Duodenal mucosa (tissue), 2 donors: ENCODE results near the gene SALL2.
A peak's percentile ranks its signal among the peaks of the same experiment; 100 is the strongest.

Experiments
- H3K27ac ChIP-seq: one replicate; pipeline ENCODE4 v1.7.0; 2013; ENCODE audit warnings: low read depth, low read length
- H3K27me3 ChIP-seq, 2 donors: one replicate each; pipeline ENCODE4 v1.7.0; 2013; ENCODE audit warnings: low read length in 2 of 2, control low read depth in 1 of 2; ENCODE audit not compliant: insufficient read depth in 2 of 2, control insufficient read depth in 1 of 2
- H3K36me3 ChIP-seq, 2 donors: one replicate each; pipeline ENCODE4 v1.7.0; 2013; ENCODE audit warnings: low read length in 2 of 2, control low read depth in 1 of 2; ENCODE audit not compliant: insufficient read depth in 2 of 2, control insufficient read depth in 1 of 2
- H3K4me1 ChIP-seq, 2 donors: one replicate each; pipeline ENCODE4 v1.7.0; 2013; ENCODE audit warnings: low read length in 2 of 2, control low read depth in 1 of 2; ENCODE audit not compliant: insufficient read depth in 2 of 2, control insufficient read depth in 1 of 2
- H3K4me3 ChIP-seq, 2 donors: one replicate each; pipeline ENCODE4 v1.7.0; 2013; ENCODE audit warnings: low read length in 2 of 2, low read depth in 1 of 2
- H3K9ac ChIP-seq, 2 donors: one replicate each; pipeline ENCODE4 v1.7.0; 2013; ENCODE audit warnings: low read length in 2 of 2, low read depth in 1 of 2
- H3K9me3 ChIP-seq, 2 donors: one replicate each; pipeline ENCODE4 v1.7.0; 2013; ENCODE audit warnings: low read length in 2 of 2, control low read depth in 1 of 2; ENCODE audit not compliant: control insufficient read depth in 1 of 2

SALL2 gene

GRCh38 chr14:21527318-21527679 lies 1.2 kb upstream of the SALL2 start:
- Histone ChIP-seq H3K9me3 (no peaks in the 10 kb centered on the region), H3K27ac (no peak overlapping the region), H3K9ac (no peak overlapping the region), H3K4me3 (no peak overlapping the region), H3K27me3 (no peaks in the 10 kb centered on the region), H3K4me1 (peaks cover 3 to 9% of the 10 kb centered on the region in 2 donors), H3K36me3 (no peaks in the 10 kb centered on the region)

- Histone ChIP-seq H3K27ac (no peak overlapping the region), H3K4me1 (peaks cover 3 to 9% of the 10 kb centered on the region in 2 donors), H3K9me3 (no peaks in the 10 kb centered on the region), H3K4me3 (peak overlapping the region; percentile 69 to 71), H3K9ac (peak overlapping the region in 1 of 2 donors; percentile 51), H3K36me3 (no peaks in the 10 kb centered on the region), H3K27me3 (no peaks in the 10 kb centered on the region)
These were observed 649 bp upstream of the SALL2 start for GRCh38 chr14:21526672-21527317.

DNA sequence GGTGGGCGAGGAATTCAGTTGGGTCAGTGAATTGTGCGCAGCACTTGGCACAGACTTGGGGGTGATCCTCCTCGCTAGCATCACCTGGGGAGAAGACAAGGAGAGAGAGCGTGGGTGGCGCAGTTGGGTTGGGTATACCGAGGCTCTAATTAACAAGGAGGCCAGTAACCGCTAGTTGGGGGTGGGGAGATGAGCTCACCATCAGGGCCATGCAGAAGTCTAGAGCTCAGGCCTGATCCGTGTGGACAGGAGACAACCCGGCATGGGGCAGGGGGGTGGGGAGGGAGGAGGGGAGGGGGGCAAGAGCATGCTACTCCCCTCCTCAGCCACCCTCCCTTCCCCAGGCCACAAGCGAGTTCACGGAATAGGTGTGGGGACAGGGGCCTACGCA lies 580 bp downstream of the SALL2 start:
- Histone ChIP-seq H3K9me3 (no peaks in the 10 kb centered on the region), H3K27ac (no peak overlapping the region), H3K4me3 (peak overlapping the region; percentile 69 to 71), H3K27me3 (no peaks in the 10 kb centered on the region), H3K9ac (peak overlapping the region in 1 of 2 donors; percentile 51), H3K4me1 (peaks cover 3 to 9% of the 10 kb centered on the region in 2 donors), H3K36me3 (no peaks in the 10 kb centered on the region)

DNA sequence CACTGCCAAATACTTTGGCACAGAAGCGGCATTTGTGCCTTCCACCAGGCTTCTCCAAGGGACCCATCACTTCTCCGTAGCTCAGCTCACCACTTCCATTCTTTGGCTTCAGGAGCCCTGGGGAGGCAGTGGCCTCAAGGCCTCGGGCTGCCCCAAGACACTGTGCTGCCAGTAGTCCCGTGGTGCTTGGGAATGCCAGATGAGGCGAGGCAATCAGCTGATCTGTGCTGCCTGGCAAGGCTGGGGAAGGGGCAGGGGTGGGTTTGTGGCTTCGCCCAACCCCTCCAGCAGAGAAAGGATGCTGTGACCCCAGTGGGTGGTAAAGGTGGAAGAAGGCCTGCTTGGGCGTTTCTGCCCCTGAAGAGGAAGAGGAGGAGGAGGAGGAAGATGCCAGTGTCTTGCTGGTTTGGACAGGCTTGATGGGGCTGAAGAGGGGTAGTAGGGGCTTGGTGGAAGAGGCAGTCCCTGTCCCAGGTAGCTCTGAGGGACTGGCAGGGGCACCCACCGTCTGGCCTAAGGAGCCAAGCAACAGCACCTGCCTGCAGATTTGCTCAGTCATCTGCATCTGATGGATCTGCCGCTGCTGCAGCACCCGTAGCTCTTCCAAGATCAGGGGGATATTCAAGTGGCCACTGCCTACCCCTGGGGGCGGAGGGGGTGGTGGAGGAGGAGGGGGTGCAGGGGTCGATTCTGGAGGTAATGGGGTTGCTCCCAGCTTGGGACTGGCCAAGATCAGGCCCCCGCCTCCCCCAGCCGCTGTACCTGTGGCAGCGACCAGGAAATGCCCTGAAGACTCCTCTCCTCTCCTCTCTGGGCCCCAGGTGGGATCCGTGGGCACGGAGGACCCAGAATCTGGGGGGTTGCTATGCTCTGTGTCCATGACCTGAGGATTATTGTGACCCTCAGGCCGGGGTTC lies 1.3 kb downstream of the SALL2 start:
- H3K9ac ChIP-seq: no peak overlapping the region
- no peak overlapping the region for H3K27ac ChIP-seq

DNA sequence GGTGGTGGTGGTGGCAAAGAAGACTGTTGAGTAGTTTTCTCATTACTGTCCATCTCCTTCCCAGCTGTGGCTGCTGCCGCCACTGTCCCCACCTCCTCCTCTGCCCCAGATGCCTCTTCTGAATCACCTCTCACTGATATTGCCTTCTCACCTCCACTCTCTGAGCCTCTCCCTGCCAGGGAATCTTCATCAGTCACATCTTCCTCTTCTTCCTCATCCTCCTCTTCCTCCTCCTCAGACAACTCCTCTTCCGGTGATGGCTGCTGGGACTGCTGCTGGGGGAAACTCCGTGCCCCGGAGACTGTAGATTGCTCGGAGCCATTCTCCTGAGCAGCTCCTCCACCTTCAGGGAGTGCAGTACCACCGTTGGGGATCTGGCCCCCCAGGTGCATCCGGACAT lies 2.9 kb downstream of the SALL2 start:
- H3K36me3 ChIP-seq: no peaks in the 10 kb centered on the region
- no peaks in the 10 kb centered on the region for H3K9me3 ChIP-seq
- H3K27me3 ChIP-seq: no peaks in the 10 kb centered on the region
- H3K4me1 ChIP-seq: peaks cover 3 to 9% of the 10 kb centered on the region in 2 donors
- no peak overlapping the region for H3K4me3 ChIP-seq
- no peak overlapping the region for H3K9ac ChIP-seq
- no peak overlapping the region for H3K27ac ChIP-seq

More for the DNA sequence above, 1.3 kb downstream of the SALL2 start:
- no peaks in the 10 kb centered on the region for H3K27me3 ChIP-seq
- H3K4me1 ChIP-seq: peaks cover 3 to 9% of the 10 kb centered on the region in 2 donors
- no peaks in the 10 kb centered on the region for H3K36me3 ChIP-seq
- H3K4me3 ChIP-seq: peak overlapping the region; percentile 69 to 71
- no peaks in the 10 kb centered on the region for H3K9me3 ChIP-seq

DNA sequence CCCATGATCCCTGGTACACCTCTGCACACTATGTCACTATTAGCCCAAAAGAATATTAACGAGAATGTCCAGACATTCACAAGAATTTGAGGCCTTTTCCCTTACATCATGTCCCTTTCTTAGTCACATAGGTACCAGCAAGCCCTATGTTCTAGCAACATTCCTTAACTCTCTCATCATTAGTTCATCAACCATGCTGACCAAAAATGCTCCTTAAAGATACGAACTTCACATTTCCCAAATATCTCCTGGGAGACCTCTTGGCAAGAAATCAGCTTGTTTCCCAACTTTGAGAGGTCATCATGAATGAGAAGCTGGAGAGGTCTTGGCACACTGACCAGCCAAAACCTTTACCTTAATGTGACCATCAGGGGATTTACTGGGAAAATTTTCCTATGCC lies 4.6 kb downstream of the SALL2 start:
- H3K36me3 ChIP-seq: no peaks in the 10 kb centered on the region
- H3K4me3 ChIP-seq: no peak overlapping the region
- no peak overlapping the region for H3K9ac ChIP-seq
- H3K27ac ChIP-seq: no peak overlapping the region
- H3K9me3 ChIP-seq: no peaks in the 10 kb centered on the region
- H3K4me1 ChIP-seq: peaks cover under 1 to 3% of the 10 kb centered on the region in 2 donors
- no peaks in the 10 kb centered on the region for H3K27me3 ChIP-seq

DNA sequence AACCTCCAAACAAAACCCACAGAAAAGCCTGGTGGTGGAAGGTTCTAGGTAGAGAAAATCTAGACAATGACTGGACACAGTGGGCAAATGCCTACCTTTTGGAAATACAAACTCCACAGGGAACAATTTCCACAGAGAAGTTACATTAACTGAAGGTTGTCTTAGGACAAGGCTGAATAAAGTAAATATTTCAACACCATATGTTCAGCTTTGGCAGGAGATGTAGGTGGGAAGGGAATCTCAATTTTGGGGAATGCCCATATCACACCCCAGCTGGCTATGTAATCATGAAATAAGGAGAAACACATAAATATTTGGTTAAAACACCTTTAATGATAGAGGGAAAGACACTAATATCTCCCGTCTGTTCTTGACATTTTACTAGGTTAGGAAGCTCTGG lies 5.4 kb downstream of the SALL2 start:
- Histone ChIP-seq H3K36me3 (no peaks in the 10 kb centered on the region), H3K4me3 (no peak overlapping the region), H3K27me3 (no peaks in the 10 kb centered on the region), H3K9ac (no peak overlapping the region), H3K4me1 (peaks cover 0 to 3% of the 10 kb centered on the region in 2 donors), H3K27ac (no peak overlapping the region), H3K9me3 (no peaks in the 10 kb centered on the region)

GRCh38 chr14:21518725-21519124 lies 7.4 kb downstream of the SALL2 start:
- Histone ChIP-seq H3K27ac (no peak overlapping the region), H3K36me3 (no peaks in the 10 kb centered on the region), H3K27me3 (no peaks in the 10 kb centered on the region), H3K9me3 (no peaks in the 10 kb centered on the region), H3K9ac (no peak overlapping the region), H3K4me3 (no peak overlapping the region), H3K4me1 (no peaks in the 10 kb centered on the region)

DNA sequence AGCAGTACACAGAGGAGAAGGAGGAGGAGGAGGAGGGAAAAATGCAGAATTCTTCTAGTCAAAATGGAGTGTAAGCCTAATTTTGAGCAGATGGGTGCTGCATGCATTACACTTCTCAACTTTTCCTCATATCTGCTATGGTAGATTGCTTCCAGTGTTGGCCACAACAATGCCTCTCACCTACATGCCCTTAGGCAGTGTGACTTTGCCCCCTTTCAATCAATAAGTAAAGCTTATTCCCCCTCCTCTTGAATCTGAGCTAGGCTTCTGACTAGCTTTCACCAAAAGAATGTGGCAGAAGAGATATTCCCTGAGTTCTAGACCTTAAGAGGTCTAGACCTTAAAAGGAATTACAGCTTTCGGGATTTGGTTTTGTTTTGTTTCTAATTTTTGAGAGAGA lies 11.8 kb downstream of the SALL2 start:
- H3K27me3 ChIP-seq: no peaks in the 10 kb centered on the region
- H3K27ac ChIP-seq: no peak overlapping the region
- no peak overlapping the region for H3K9ac ChIP-seq
- H3K4me3 ChIP-seq: no peak overlapping the region
- peaks cover 10 to 12% of the 10 kb centered on the region in 2 donors for H3K4me1 ChIP-seq
- H3K36me3 ChIP-seq: no peaks in the 10 kb centered on the region
- no peaks in the 10 kb centered on the region for H3K9me3 ChIP-seq
